ENCODE results near the gene AADAC.

- TF ChIP-seq CTCF (conservative IDR thresholded peaks at IDR 0.05 in 1 of 2, IDR thresholded peaks at IDR 0.05 in 1 of 2; ENCODE audit: low read depth in 1 of 2, low read length in 2 of 2) (no peak), EZH2 (IDR thresholded peaks at IDR 0.05; ENCODE audit: low read length, missing control alignments) (no peak)
Measured at GRCh38 chr3:151814588-151814987, 672 bp downstream of the AADAC start.
